GM12878 (cell line): ENCODE measurements around the gene INSC. TPM values are rescaled to one million over a fixed set of nuclear protein-coding genes. Genes with fewer than 3 reads are reported as not detected.

Source experiments
- ATAC-seq: fragments of 200-7000 bp; cut with Tn5 transposase; 3 replicates; pipeline ENCODE4 v1.9.1; 2020; ENCODE audit warnings: mild to moderate bottlenecking, moderate library complexity
- BruUV-seq: library from RNA; stranded (reverse); fragments of 400-500 nt; replicated peaks from 2 replicates; lab custom pipeline; 2021; lab: Mats Ljungman, UMichigan
- CTCF ChIA-PET: fragments of 300-600 bp; sonication (Branson Sonifier 250); formaldehyde crosslinking; extraction: SDS; loops from one replicate; lab custom pipeline; 2021; ENCODE audit warnings: inconsistent platforms; lab: Yijun Ruan, JAX
- POLR2A ChIA-PET: fragments of 350-600 bp; formaldehyde crosslinking; extraction: SDS; loops from one replicate; lab custom pipeline; 2021; ENCODE audit warnings: inconsistent platforms; lab: Charles Lee
- RAD21 ChIA-PET: fragments of 300-600 bp; sonication (Branson Sonifier 250); formaldehyde crosslinking; loops from one replicate; lab custom pipeline; 2023; ENCODE audit warnings: antibody characterized with exemption; ENCODE audit not compliant: unreplicated experiment; lab: Charles Lee
- SMC1A ChIA-PET: fragments of 300-600 bp; sonication (Branson Sonifier 250); formaldehyde crosslinking; loops from one replicate; lab custom pipeline; 2023; ENCODE audit not compliant: unreplicated experiment, uncharacterized antibody; lab: Charles Lee
- DNase-seq: peaks from one replicate; pipeline ENCODE4 v3.0.0-alpha.2; 2011; ENCODE audit warnings: low read depth, low spot score
- FAIRE-seq: peaks from 3 replicates; lab custom pipeline; 2011; peaks lifted over from hg19 to GRCh38; lab: Jason Lieb, UNC
- H2AFZ ChIP-seq: 2 replicates; pipeline ENCODE4 v1.6.0; 2011; ENCODE audit warnings: low read depth, low read length, control low read depth; ENCODE audit not compliant: control insufficient read depth
- H3K27ac ChIP-seq: 2 replicates; pipeline ENCODE4 v1.5.1; 2011; ENCODE audit warnings: control low read depth; ENCODE audit not compliant: control insufficient read depth, insufficient read depth
- H3K27me3 ChIP-seq, 2 experiments: replicated peaks in 1 of 2; 2 replicates each; pipeline versions ENCODE4 v1.6.0 to v1.6.1; 2011; ENCODE audit warnings: low read length in 1 of 2; ENCODE audit not compliant: control insufficient read depth in 2 of 2, insufficient read depth in 2 of 2
- H3K36me3 ChIP-seq, 2 experiments: 2 replicates each; pipeline ENCODE4 v1.5.1; 2011; ENCODE audit warnings: low read length in 1 of 2; ENCODE audit not compliant: control insufficient read depth in 2 of 2, insufficient read depth in 2 of 2
- H3K4me1 ChIP-seq: 2 replicates; pipeline ENCODE4 v1.6.1; 2011; ENCODE audit warnings: mild to moderate bottlenecking, low read length, moderate library complexity, mixed read lengths; ENCODE audit not compliant: control insufficient read depth, insufficient read depth
- H3K4me2 ChIP-seq: 2 replicates; pipeline ENCODE4 v1.6.0; 2011; ENCODE audit warnings: control low read depth; ENCODE audit not compliant: control insufficient read depth, insufficient read depth
- H3K4me3 ChIP-seq: fragments of 200-600 bp; sonication (generic); 2 replicates; pipeline ENCODE4 v1.5.1; 2016
- H3K79me2 ChIP-seq: 2 replicates; pipeline ENCODE4 v1.6.0; 2011; ENCODE audit warnings: low read length; ENCODE audit not compliant: control insufficient read depth, insufficient read depth
- H3K9ac ChIP-seq: 2 replicates; pipeline ENCODE4 v1.8.0; 2011; ENCODE audit warnings: low read length, control low read depth, mixed read lengths; ENCODE audit not compliant: control insufficient read depth, insufficient read depth
- H3K9me3 ChIP-seq: replicated peaks from 3 replicates; pipeline ENCODE4 v1.5.1; 2011; ENCODE audit warnings: mild to moderate bottlenecking, low read length; ENCODE audit not compliant: control insufficient read depth, insufficient read depth
- H4K20me1 ChIP-seq: 2 replicates; pipeline ENCODE4 v1.6.0; 2011; ENCODE audit not compliant: control insufficient read depth, insufficient read depth
- CBX5 ChIP-seq: sonication (generic); IDR thresholded peaks from 2 replicates; pipeline ENCODE4 v1.6.1; 2016; ENCODE audit warnings: low read depth, moderate library complexity, mild to moderate bottlenecking, inconsistent platforms
- CHD4 ChIP-seq: fragments of 200-600 bp; sonication (generic); IDR thresholded peaks from 2 replicates; pipeline ENCODE4 v1.6.1; 2016; ENCODE audit warnings: mild to moderate bottlenecking
- CTCF ChIP-seq, 3 experiments: IDR thresholded peaks in 2 of 3; conservative IDR thresholded peaks in 1 of 3; 2 replicates each; pipeline ENCODE4 v1.5.1; 2011; ENCODE audit warnings: low read depth in 3 of 3, low read length in 3 of 3, mild to moderate bottlenecking in 3 of 3, control low read depth in 2 of 3, moderate library complexity in 2 of 3, inconsistent platforms in 1 of 3, mixed read lengths in 1 of 3; ENCODE audit not compliant: control insufficient read depth in 2 of 3, insufficient read depth in 1 of 3; ENCODE audit errors: extremely low read depth in 1 of 3
- DPF2 ChIP-seq: fragments of 450-650 bp; IDR thresholded peaks from 2 replicates; pipeline ENCODE4 v1.6.1; 2017; ENCODE audit warnings: mild to moderate bottlenecking
- FOXK2 ChIP-seq: fragments of 450-650 bp; IDR thresholded peaks from 2 replicates; pipeline ENCODE4 v1.6.1; 2017; ENCODE audit warnings: mild to moderate bottlenecking, moderate library complexity
- MXI1 ChIP-seq: fragments of 150-350 bp; IDR thresholded peaks from 2 replicates; pipeline ENCODE4 v1.6.1; 2011; ENCODE audit warnings: low read depth, mild to moderate bottlenecking, inconsistent platforms, low read length, improper control_type of control experiment
- POLR2AphosphoS2 ChIP-seq: IDR thresholded peaks from 2 replicates; pipeline ENCODE4 v1.6.1; 2011; ENCODE audit warnings: low read depth, mild to moderate bottlenecking, low read length, improper control_type of control experiment, moderate library complexity
- RB1 ChIP-seq: fragments of 450-650 bp; formaldehyde crosslinking; IDR thresholded peaks from 2 replicates; pipeline ENCODE4 v1.6.1; 2017; ENCODE audit warnings: mild to moderate bottlenecking, borderline replicate concordance
- YY1 ChIP-seq: IDR thresholded peaks from 2 replicates; pipeline ENCODE4 v1.6.1; 2011; ENCODE audit warnings: low read depth, mild to moderate bottlenecking, low read length
- ZNF207 ChIP-seq: fragments of 450-650 bp; IDR thresholded peaks from 2 replicates; pipeline ENCODE4 v1.6.1; 2014; ENCODE audit warnings: antibody characterized with exemption, mild to moderate bottlenecking, borderline replicate concordance
- ZNF592 ChIP-seq: fragments of 450-650 bp; IDR thresholded peaks from 2 replicates; pipeline ENCODE4 v1.6.1; 2017; ENCODE audit warnings: mild to moderate bottlenecking, moderate library complexity
- WGBS: methylation state at CpG from one replicate; pipeline ENCODE4 v1.1.6; 2016; ENCODE audit warnings: low lambda C conversion rate; ENCODE audit not compliant: insufficient replicate concordance, insufficient coverage; ENCODE audit errors: missing lambda C conversion rate; 5-methylcytosine and 5-hydroxymethylcytosine counted together
- in situ Hi-C: fragments of 300-500 bp; cut with MboI; formaldehyde crosslinking; loops from 9 replicates; pipeline ENCODE4 v1.14.3; 2018; ENCODE audit warnings: mixed read lengths
- intact Hi-C: fragments of 100-400 bp; cut with micrococcal nuclease; formaldehyde crosslinking; loops from one replicate; pipeline ENCODE4 v1.14.2; 2022; ENCODE audit not compliant: unreplicated experiment
- polyA plus RNA-seq, 11 experiments: library from polyadenylated mRNA; depleted of rRNA in 4 of 11; unstranded in 6 of 11; stranded (reverse) in 5 of 11; fragments of >200 nt; fragmentation: Nextera tagmentation in 4 of 11; fragmentation: Illumina TruSeq in 1 of 11; extraction: Ambion mirVana in 4 of 11; extraction: Trizol in 1 of 11; gene quantifications; 1 replicate in 1 of 11; 2 replicates in 10 of 11; pipeline versions ENCODE4 v1.2.1 to v1.2.3, GENCODE V29; 2011 to 2016; ENCODE audit warnings: inconsistent platforms in 2 of 11, missing spikeins in 2 of 11, low read depth in 1 of 11
- total RNA-seq, 4 experiments: library from RNA; depleted of rRNA in 3 of 4; stranded (reverse); fragments of >200 nt in 3 of 4; fragmentation: Illumina TruSeq in 1 of 4; extraction: Trizol in 1 of 4; gene quantifications; 2 replicates each; pipeline versions ENCODE4 v1.2.1 to v1.2.3, GENCODE V29; 2013 to 2021

The INSC gene
- total and polyA plus RNA-seq, 10 of the 15 experiments (the other 5 are each of a cell fraction or from before 2014, with no cell fraction given) = 0.13 to 0.33 TPM; not detected in 8

GRCh38 chr11:15101072-15101709, 13.5 kb upstream of the INSC start (continued):
- TF ChIP-seq CTCF (IDR thresholded peaks at IDR 0.05 in 2 of 3, conservative IDR thresholded peaks at IDR 0.05 in 1 of 3; ENCODE audit: control insufficient read depth in 2 of 3, extremely low read depth in 1 of 3, insufficient read depth in 1 of 3, low read depth in 3 of 3, low read length in 3 of 3) (peak; percentile 79 to 92 (median 89)), ZNF207 (no peak), YY1 (peak; percentile 62; the same call in 1 of the 2 replicates)

GRCh38 chr11:15104166-15104565, 10.6 kb upstream of the INSC start:
- in situ Hi-C loops = loop anchor here (5.0 kb wide), 2 partner anchors 53 to 93 kb away; no protein-coding TSS in a partner anchor
- intact Hi-C loops = no loop called here
- POLR2A ChIA-PET = no interaction called here

More at GRCh38 chr11:15104166-15104565, 10.6 kb upstream of the INSC start:
- no peaks in the 10 kb centered on the region for H3K36me3 ChIP-seq
- no peak overlapping the region for H2AFZ ChIP-seq
- no peak overlapping the region for H3K4me3 ChIP-seq
- H3K4me1 ChIP-seq = peaks cover 13% of the 10 kb centered on the region
- no peak for DNase-seq
- ChIA-PET CTCF (interaction anchor here (0.6 to 9.6 kb wide), 5 partner anchors 9 to 113 kb away, joined by 3 to 102 read pairs (median 4); no protein-coding TSS in a partner anchor), RAD21 (interaction anchor here (1.7 kb wide), 1 partner anchor 12 kb away, joined by 3 read pairs; no protein-coding TSS in a partner anchor), SMC1A (interaction anchor here (1.4 to 1.7 kb wide), 3 partner anchors 58 to 104 kb away, joined by 3 to 5 read pairs (median 4); no protein-coding TSS in a partner anchor)
- BruUV-seq = no TSS peak
- no peaks in the 10 kb centered on the region for H4K20me1 ChIP-seq
- H3K27ac ChIP-seq = no peak overlapping the region
- ATAC-seq = no peak
- TF ChIP-seq POLR2AphosphoS2 = no peak
- no peak for TF ChIP-seq MXI1
- TF ChIP-seq CBX5 = no peak
- no peak for TF ChIP-seq ZNF592
- no peak for TF ChIP-seq RB1
- TF ChIP-seq DPF2 = no peak
- TF ChIP-seq FOXK2 = no peak
- no peak for TF ChIP-seq CHD4
- H3K27me3 ChIP-seq = no peaks in the 10 kb centered on the region
- no peaks in the 10 kb centered on the region for H3K79me2 ChIP-seq
- no peaks in the 10 kb centered on the region for H3K9me3 ChIP-seq
- WGBS = 92% methylated on average over 2 of the region's 2 CpGs
- no peak overlapping the region for H3K4me2 ChIP-seq
- H3K9ac ChIP-seq = no peak overlapping the region
- no peak for FAIRE-seq
